ENCODE measurements around the gene PLTP. TPM values are rescaled to one million over a fixed set of nuclear protein-coding genes. Genes with fewer than 3 reads are reported as not detected.

PLTP gene
- polyA plus RNA-seq, 3 donors = 1.6 to 3.0 (median 2.9) TPM

GRCh38 chr20:45907219-45907948 lies 4.6 kb downstream of the PLTP start:
- no peak for DNase-seq
- H3K9ac ChIP-seq (ENCODE audit: insufficient read depth, low read length, poor library complexity, severe bottlenecking) = no peak overlapping the region
- peaks cover 0 to 1% of the 10 kb centered on the region in 2 donors for H3K36me3 Mint-ChIP-seq
- TF ChIP-seq CTCF (IDR thresholded peaks at IDR 0.05) = no peak
- no peak overlapping the region for H3K27ac ChIP-seq (ENCODE audit: low read depth in 1 of 2, low read length in 2 of 2)
- peaks cover 1 to 2% (median 2%) of the 10 kb centered on the region in 3 donors for H3K27me3 Mint-ChIP-seq (ENCODE audit: low read depth in 3 of 3)
- no peak overlapping the region for H3K4me3 Mint-ChIP-seq
- no peaks in the 10 kb centered on the region for H4K20me1 ChIP-seq (ENCODE audit: insufficient read depth, low read length)
- no peak overlapping the region for H2AFZ ChIP-seq (ENCODE audit: insufficient read depth, low read depth, low read length, poor library complexity, severe bottlenecking)
- H3K4me2 ChIP-seq (replicated peaks; ENCODE audit: extremely low read depth, low read length, poor library complexity, severe bottlenecking) = no peak overlapping the region
- peaks cover 36% of the 10 kb centered on the region for H3K4me1 Mint-ChIP-seq
- H3K4me1 ChIP-seq (ENCODE audit: control insufficient read depth in 1 of 2, insufficient read depth in 2 of 2, low read length in 2 of 2) = peaks cover 30 to 31% of the 10 kb centered on the region in 2 donors
- WGBS (ENCODE audit: insufficient coverage) = 95% methylated on average over 12 of the region's 17 CpGs
- no peaks in the 10 kb centered on the region for H3K9me3 ChIP-seq (replicated peaks in 1 of 2; ENCODE audit: control insufficient read depth in 1 of 2, insufficient read depth in 1 of 2, low read length in 2 of 2)
- H3K27ac Mint-ChIP-seq = no peak overlapping the region
- no peaks in the 10 kb centered on the region for H3K27me3 ChIP-seq (ENCODE audit: control insufficient read depth in 2 of 2, insufficient read depth in 2 of 2, low read length in 2 of 2)
- intact Hi-C loops (cut with micrococcal nuclease) = no loop called here
- H3K9me3 Mint-ChIP-seq = peaks cover 0 to 3% (median 0%) of the 10 kb centered on the region in 7 donors
- no peaks in the 10 kb centered on the region for H3K79me2 ChIP-seq (ENCODE audit: insufficient read depth, low read length)
- H3K36me3 ChIP-seq (replicated peaks in 1 of 2; ENCODE audit: control insufficient read depth in 1 of 2, insufficient read depth in 2 of 2, low read length in 2 of 2) = no peaks in the 10 kb centered on the region
- no peak overlapping the region for H3K4me3 ChIP-seq (replicated peaks in 1 of 3; ENCODE audit: low read depth in 2 of 3, low read length in 3 of 3)

- Histone ChIP-seq H3K4me2 (replicated peaks; ENCODE audit: extremely low read depth, low read length, poor library complexity, severe bottlenecking) (no peak overlapping the region), H3K36me3 (replicated peaks in 1 of 2; ENCODE audit: control insufficient read depth in 1 of 2, insufficient read depth in 2 of 2, low read length in 2 of 2) (no peaks in the 10 kb centered on the region), H3K79me2 (ENCODE audit: insufficient read depth, low read length) (no peaks in the 10 kb centered on the region), H3K27me3 (ENCODE audit: control insufficient read depth in 2 of 2, insufficient read depth in 2 of 2, low read length in 2 of 2) (no peaks in the 10 kb centered on the region), H3K9ac (ENCODE audit: insufficient read depth, low read length, poor library complexity, severe bottlenecking) (no peak overlapping the region), H2AFZ (ENCODE audit: insufficient read depth, low read depth, low read length, poor library complexity, severe bottlenecking) (no peak overlapping the region), H3K9me3 (replicated peaks in 1 of 2; ENCODE audit: control insufficient read depth in 1 of 2, insufficient read depth in 1 of 2, low read length in 2 of 2) (no peaks in the 10 kb centered on the region), H3K27ac (ENCODE audit: low read depth in 1 of 2, low read length in 2 of 2) (no peak overlapping the region), H3K4me1 (ENCODE audit: control insufficient read depth in 1 of 2, insufficient read depth in 2 of 2, low read length in 2 of 2) (peaks cover 14 to 15% of the 10 kb centered on the region in 2 donors), H4K20me1 (ENCODE audit: insufficient read depth, low read length) (no peaks in the 10 kb centered on the region), H3K4me3 (replicated peaks in 1 of 3; ENCODE audit: low read depth in 2 of 3, low read length in 3 of 3) (no peak overlapping the region)
- peaks cover 0 to 2% (median 0%) of the 10 kb centered on the region in 3 donors for H3K27me3 Mint-ChIP-seq (ENCODE audit: low read depth in 3 of 3)
- no peak overlapping the region for H3K4me3 Mint-ChIP-seq
- no peak for DNase-seq
- H3K27ac Mint-ChIP-seq = no peak overlapping the region
- no peaks in the 10 kb centered on the region for H3K9me3 Mint-ChIP-seq
- H3K4me1 Mint-ChIP-seq = peaks cover 21% of the 10 kb centered on the region
- TF ChIP-seq CTCF (IDR thresholded peaks at IDR 0.05) = no peak
- intact Hi-C loops (cut with micrococcal nuclease) = no loop called here
- 100% methylated on average over 3 of the region's 8 CpGs for WGBS (ENCODE audit: insufficient coverage)
- H3K36me3 Mint-ChIP-seq = no peaks in the 10 kb centered on the region
These were observed 6.4 kb downstream of the PLTP start for GRCh38 chr20:45905505-45906079.

Data from CD14-positive monocyte (primary cell).